Small intestine (tissue), 7 donors: ENCODE data around the gene ST3GAL3. TPM values are rescaled to one million over a fixed set of nuclear protein-coding genes. Genes with fewer than 3 reads are reported as not detected.
"Not testable (repeated sequence)": the region's sequence is repeated elsewhere in the genome, so short reads cannot be mapped to it uniquely, and the experiment has no call there.

ENCODE experiments used
- DNase-seq, 2 donors: peaks; one replicate each; pipeline versions ENCODE4 v3.0.0 to v3.0.0-alpha.2; 2013
- FAIRE-seq: peaks from 2 replicates; lab custom pipeline; 2012; peaks lifted over from hg19 to GRCh38; lab: Jason Lieb, UNC
- H3K27ac ChIP-seq, 3 donors: one replicate each; pipeline ENCODE4 v1.5.1; 2013; ENCODE audit warnings: low read length in 2 of 3, mild to moderate bottlenecking in 2 of 3, control low read depth in 1 of 3, inconsistent platforms in 1 of 3, low read depth in 1 of 3, moderate library complexity in 1 of 3
- H3K27me3 ChIP-seq, 3 donors: one replicate each; pipeline ENCODE4 v1.6.1; 2013; ENCODE audit warnings: low read length in 3 of 3, inconsistent platforms in 1 of 3; ENCODE audit not compliant: control insufficient read depth in 3 of 3, insufficient read depth in 3 of 3
- H3K36me3 ChIP-seq, 3 donors: one replicate each; pipeline ENCODE4 v1.6.1; 2013; ENCODE audit warnings: low read length in 3 of 3, inconsistent platforms in 1 of 3, low read depth in 1 of 3, mild to moderate bottlenecking in 1 of 3, moderate library complexity in 1 of 3; ENCODE audit not compliant: control insufficient read depth in 3 of 3, insufficient read depth in 2 of 3
- H3K4me1 ChIP-seq, 3 donors: one replicate each; pipeline ENCODE4 v1.6.1; 2013; ENCODE audit warnings: low read length in 2 of 3, inconsistent platforms in 1 of 3, low read depth in 1 of 3, mild to moderate bottlenecking in 1 of 3, moderate library complexity in 1 of 3; ENCODE audit not compliant: control insufficient read depth in 3 of 3, insufficient read depth in 2 of 3
- H3K4me3 ChIP-seq, 3 donors: one replicate each; pipeline ENCODE4 v1.5.1; 2013; ENCODE audit warnings: low read length in 3 of 3, control low read depth in 1 of 3, inconsistent platforms in 1 of 3, low read depth in 1 of 3, mild to moderate bottlenecking in 1 of 3, moderate library complexity in 1 of 3
- H3K9me3 ChIP-seq, 2 donors: one replicate each; pipeline ENCODE4 v1.6.1; 2013; ENCODE audit warnings: low read depth in 1 of 2, low read length in 1 of 2; ENCODE audit not compliant: control insufficient read depth in 2 of 2, insufficient read depth in 1 of 2
- WGBS, 3 donors: extraction: QIAGEN DNeasy Blood & Tissue Kit; methylation state at CpG; one replicate each; pipeline ENCODE4 v1.1.7; 2013; 5-methylcytosine and 5-hydroxymethylcytosine counted together
- polyA plus RNA-seq, 4 donors: library from polyadenylated mRNA; stranded (reverse) in 3 of 4; unstranded in 1 of 4; fragments of 200-250 nt in 3 of 4; fragments of 120-200 nt in 1 of 4; gene quantifications; one replicate each; pipeline versions ENCODE4 v1.2.1 to v1.2.3, GENCODE V29; 2013
- donor health status: healthy with polysubstance abuse.
- donor health status: control.
- donor health status: control.
- donor health status: Bipolar disorder and iron deficiency.
- donor health status: healthy.

Gene ST3GAL3
- polyA plus RNA-seq, 4 donors: 1.1 to 5.4 (median 3.7) TPM

GRCh38 chr1:43777916-43778315 is 70.6 kb downstream of the ST3GAL3 start:
- 95 to 98% (median 98%) methylated on average over 3 of the region's 3 CpGs for WGBS, 3 donors
- H3K27me3 ChIP-seq, H3K36me3 ChIP-seq: not testable (repeated sequence)

GRCh38 chr1:43779266-43779665 is 71.9 kb downstream of the ST3GAL3 start:
- Histone ChIP-seq H3K36me3 (no peaks in the 10 kb centered on the region), H3K4me1 (no peaks in the 10 kb centered on the region), H3K9me3 (peaks cover 0 to 7% of the 10 kb centered on the region in 2 donors), H3K27ac (no peak overlapping the region), H3K4me3 (no peak overlapping the region), H3K27me3 (no peaks in the 10 kb centered on the region)
- no peak for FAIRE-seq
- 88 to 96% (median 94%) methylated on average over 1 of the region's 1 CpG for WGBS, 3 donors
- DNase-seq: no peak

More at GRCh38 chr1:43777916-43778315, 70.6 kb downstream of the ST3GAL3 start:
- not testable (repeated sequence) for H3K4me1 ChIP-seq, FAIRE-seq, H3K4me3 ChIP-seq, H3K27ac ChIP-seq, DNase-seq, H3K9me3 ChIP-seq

- no peaks in the 10 kb centered on the region for H3K4me1 ChIP-seq
- 95 to 97% (median 97%) methylated on average over 1 of the region's 1 CpG for WGBS, 3 donors
- no peak for FAIRE-seq
- H3K9me3 ChIP-seq: peaks cover 0 to 7% of the 10 kb centered on the region in 2 donors
- DNase-seq: no peak
- H3K36me3 ChIP-seq: no peaks in the 10 kb centered on the region
- H3K27ac ChIP-seq: no peak overlapping the region
- H3K4me3 ChIP-seq: no peak overlapping the region
- H3K27me3 ChIP-seq: no peaks in the 10 kb centered on the region
Measured at GRCh38 chr1:43779805-43780403, 72.6 kb downstream of the ST3GAL3 start.

- H3K36me3 ChIP-seq: no peaks in the 10 kb centered on the region
- H3K4me1 ChIP-seq: peaks cover 0 to 5% (median 0%) of the 10 kb centered on the region in 3 donors
- no peak overlapping the region for H3K4me3 ChIP-seq
- peaks cover 0 to 7% of the 10 kb centered on the region in 2 donors for H3K9me3 ChIP-seq
- DNase-seq (no peak), FAIRE-seq (no peak)
- no peaks in the 10 kb centered on the region for H3K27me3 ChIP-seq
- no peak overlapping the region for H3K27ac ChIP-seq
- WGBS, 3 donors: 74 to 95% (median 92%) methylated on average over 2 of the region's 2 CpGs
Measured at GRCh38 chr1:43781574-43781973, 74.2 kb downstream of the ST3GAL3 start.

DNA sequence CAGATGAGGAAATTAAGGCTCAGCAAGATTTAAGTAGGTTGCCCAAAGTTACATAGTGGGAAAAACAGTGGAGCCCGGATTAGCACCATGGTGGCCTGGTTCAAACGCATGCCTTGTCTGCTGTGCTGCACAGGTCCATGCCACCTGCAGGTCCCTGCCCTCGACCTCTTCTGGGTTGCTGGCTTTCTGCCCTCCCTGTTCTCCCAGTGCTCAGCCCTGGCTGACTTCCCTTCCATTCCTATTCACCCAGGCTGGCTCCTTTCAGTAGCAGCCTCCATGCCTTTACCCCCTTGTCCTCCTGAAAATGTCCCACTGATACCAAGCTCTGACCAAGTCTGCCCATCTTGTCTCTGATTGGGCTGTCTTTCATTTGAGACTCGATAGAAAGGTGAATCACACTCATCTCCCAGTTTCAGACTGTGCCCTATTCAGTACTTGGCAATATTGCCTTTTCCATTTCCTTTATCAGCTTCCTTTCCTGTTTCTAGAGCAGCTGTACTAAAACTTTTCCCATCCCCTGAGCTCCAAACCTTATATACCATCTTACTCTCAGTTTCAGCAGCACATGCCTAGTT is 75.8 kb downstream of the ST3GAL3 start:
- Histone ChIP-seq H3K9me3 (peaks cover 0 to 4% of the 10 kb centered on the region in 2 donors), H3K27ac (no peak overlapping the region), H3K4me3 (no peak overlapping the region), H3K4me1 (peaks cover 0 to 12% (median 0%) of the 10 kb centered on the region in 3 donors), H3K36me3 (no peaks in the 10 kb centered on the region), H3K27me3 (no peaks in the 10 kb centered on the region)
- DNase-seq (no peak), FAIRE-seq (no peak)
- 78 to 87% (median 83%) methylated on average over 4 of the region's 4 CpGs for WGBS, 3 donors

DNA sequence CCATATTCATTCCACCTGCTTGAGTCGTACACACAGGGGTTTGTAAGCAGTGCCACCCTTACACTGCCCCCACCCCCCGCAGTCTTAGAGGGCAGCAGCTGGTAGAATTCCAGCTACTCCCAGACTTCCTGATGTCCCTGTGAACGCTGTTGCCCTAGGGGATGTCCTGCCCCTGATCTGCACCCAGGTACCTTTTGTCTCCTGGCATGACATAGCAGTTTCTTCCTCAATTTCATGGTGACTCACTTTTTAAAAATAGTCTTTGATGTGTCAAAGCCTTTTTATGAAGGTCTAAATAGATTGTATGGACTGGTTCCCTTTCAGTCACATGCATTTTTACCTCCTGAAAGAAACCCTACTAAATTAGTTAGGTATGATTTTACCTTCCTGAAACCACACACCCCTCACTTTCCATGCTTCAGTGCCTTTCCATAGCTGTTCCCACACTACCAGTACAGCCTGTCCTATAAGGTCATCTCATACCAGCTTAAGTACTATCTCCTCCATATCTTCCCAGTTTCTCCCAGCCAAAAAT is 76.4 kb downstream of the ST3GAL3 start:
- peaks cover 0 to 12% (median 0%) of the 10 kb centered on the region in 3 donors for H3K4me1 ChIP-seq
- 66 to 78% (median 71%) methylated on average over 3 of the region's 3 CpGs for WGBS, 3 donors
- FAIRE-seq (no peak), DNase-seq (no peak)
- no peaks in the 10 kb centered on the region for H3K27me3 ChIP-seq
- no peak overlapping the region for H3K27ac ChIP-seq
- H3K9me3 ChIP-seq: peaks cover 0 to 4% of the 10 kb centered on the region in 2 donors
- H3K4me3 ChIP-seq: no peak overlapping the region
- H3K36me3 ChIP-seq: no peaks in the 10 kb centered on the region

DNA sequence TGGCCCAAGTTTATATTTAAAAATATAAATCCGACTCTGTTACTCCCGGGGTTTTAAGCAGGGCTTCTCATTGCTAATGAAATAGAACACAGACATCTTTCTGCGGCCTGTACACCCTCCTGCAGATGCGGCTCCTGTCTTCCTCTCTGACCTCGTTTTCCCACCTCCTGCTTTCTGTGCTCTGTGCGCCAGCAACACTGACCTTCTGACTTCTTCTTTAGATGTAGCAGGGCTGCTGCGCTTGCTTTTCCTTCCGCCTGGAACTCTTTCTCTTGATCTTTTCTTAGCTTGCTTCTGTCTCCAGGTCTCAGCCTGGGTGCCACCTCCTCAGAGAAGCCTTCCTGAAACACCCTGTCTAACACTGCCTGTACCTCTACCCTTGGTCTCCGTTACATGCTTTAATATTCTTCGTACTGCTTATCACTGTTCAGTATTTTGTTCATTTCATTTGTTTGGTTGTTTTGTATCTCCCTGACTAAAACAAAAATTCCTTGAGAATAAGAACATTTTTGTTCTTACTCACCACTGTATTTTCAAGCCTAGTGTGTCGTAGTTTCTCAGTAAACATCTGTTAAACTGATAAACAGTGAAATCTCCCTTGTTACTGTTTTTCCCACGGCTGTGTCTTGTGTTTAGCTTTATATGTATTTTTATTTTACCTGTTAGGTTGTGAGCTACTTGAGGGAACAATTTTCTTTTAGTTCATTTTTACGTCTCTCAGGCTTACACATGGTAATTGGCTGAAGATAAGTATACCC is 79.0 kb downstream of the ST3GAL3 start:
- FAIRE-seq: no peak

DNA sequence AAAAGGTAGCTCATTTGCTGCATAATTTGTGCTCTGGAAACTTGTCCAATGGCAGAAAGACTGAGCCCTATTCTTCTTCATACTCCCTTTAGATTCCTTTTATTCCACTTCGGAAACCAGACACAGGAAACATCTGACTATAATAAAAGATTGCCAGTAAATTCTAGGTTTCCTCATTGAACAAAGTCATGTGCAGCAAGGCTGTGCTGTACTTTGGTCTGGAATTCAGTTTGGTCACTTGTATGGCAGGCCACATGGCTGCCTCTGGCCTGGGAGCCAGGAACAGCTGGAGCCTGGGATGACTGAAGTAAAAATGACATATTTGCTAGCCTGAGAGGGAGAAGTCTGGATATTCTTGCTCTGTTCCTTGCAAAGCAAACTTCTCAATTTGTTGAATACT is 79.6 kb downstream of the ST3GAL3 start:
- H3K9me3 ChIP-seq: no peaks in the 10 kb centered on the region
- peak overlapping the region in 2 of 3 donors; percentile 31 to 65 for H3K27ac ChIP-seq
- H3K36me3 ChIP-seq: no peaks in the 10 kb centered on the region
- no peak overlapping the region for H3K4me3 ChIP-seq
- WGBS, 3 donors: 26 to 43% (median 31%) methylated on average over 1 of the region's 1 CpG
- H3K4me1 ChIP-seq: peaks cover 0 to 12% (median 0%) of the 10 kb centered on the region in 3 donors
- DNase-seq: peak; percentile 39 to 79
- FAIRE-seq: no peak
- no peaks in the 10 kb centered on the region for H3K27me3 ChIP-seq

More for the DNA sequence above, 79.0 kb downstream of the ST3GAL3 start:
- Histone ChIP-seq H3K27me3 (no peaks in the 10 kb centered on the region), H3K27ac (peak overlapping the region in 2 of 3 donors; percentile 9 to 65), H3K36me3 (no peaks in the 10 kb centered on the region), H3K9me3 (no peaks in the 10 kb centered on the region), H3K4me1 (peaks cover 0 to 12% (median 0%) of the 10 kb centered on the region in 3 donors), H3K4me3 (no peak overlapping the region)
- DNase-seq: no peak
- 79 to 91% (median 85%) methylated on average over 13 of the region's 13 CpGs for WGBS, 3 donors
